Measurements from ENCODE around the gene LPCAT4. TPM values are rescaled to one million over a fixed set of nuclear protein-coding genes. Genes with fewer than 3 reads are reported as not detected.
A peak's percentile ranks its signal among the peaks of the same experiment; 100 is the strongest.

The LPCAT4 gene
- total and polyA plus RNA-seq, 9 of the 15 experiments (the other 6 are each of a cell fraction or from before 2014, with no cell fraction given) = 7.3 to 34.3 (median 14.4) TPM

DNA sequence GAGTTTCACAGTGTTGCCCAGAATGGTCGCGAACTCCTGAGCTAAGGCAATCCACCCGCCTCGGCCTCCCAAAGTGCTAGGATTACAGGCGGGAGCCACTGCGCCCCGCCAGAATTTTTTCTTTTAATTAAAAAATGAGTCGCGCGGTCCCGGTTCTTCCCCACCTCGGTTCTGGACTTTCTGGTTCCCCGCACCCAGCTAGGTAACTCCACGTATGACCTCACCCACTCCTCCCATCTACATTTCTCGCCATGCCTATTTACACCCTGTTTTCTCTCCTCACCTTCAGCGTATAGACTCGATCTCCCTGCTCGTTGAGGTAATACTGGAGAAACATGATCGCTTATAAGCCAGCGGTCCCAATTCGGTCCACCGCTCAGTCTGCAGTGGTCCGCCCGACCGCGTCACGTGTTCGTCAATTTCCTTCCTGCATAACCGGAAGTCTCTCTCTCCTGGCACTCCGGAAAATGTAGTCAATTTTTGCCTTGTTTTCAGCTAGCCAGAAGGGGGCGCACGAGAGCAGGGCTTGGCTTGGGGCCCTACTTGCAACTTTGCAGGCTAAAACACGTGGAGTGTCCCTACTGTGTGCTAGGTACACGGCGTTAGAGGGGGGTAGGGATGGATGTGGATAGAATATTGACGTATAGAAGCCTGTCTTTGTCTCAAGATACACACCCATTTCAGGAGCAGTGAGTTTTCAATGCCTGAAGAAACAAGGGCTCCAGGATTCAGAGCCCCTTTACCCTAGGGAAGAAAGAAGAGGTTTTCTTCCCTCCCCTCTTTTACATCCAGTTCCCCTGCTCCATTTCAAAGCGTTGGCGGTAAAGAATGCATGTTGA lies 24.0 kb downstream of the LPCAT4 start, which contains the start of the genes NOP10 and NUTM1 (continued):
- TF ChIP-seq PBX2 (CRISPR knock-in tag; IDR thresholded peaks at IDR 0.05; ENCODE audit: low read depth) (no peak), PBX2 (tag; conservative IDR thresholded peaks at IDR 0.05; ENCODE audit: low read depth) (no peak), RUNX1 (IDR thresholded peaks at IDR 0.05; ENCODE audit: low read depth) (no peak), ZNF143 (CRISPR knock-in tag; IDR thresholded peaks at IDR 0.05) (no peak), ZBTB8A (IDR thresholded peaks at IDR 0.05; ENCODE audit: partially characterized antibody) (no peak), NFRKB (IDR thresholded peaks at IDR 0.05; ENCODE audit: low read depth) (peak; percentile 79; the same call in 1 of the 2 replicates), STAT5A (IDR thresholded peaks at IDR 0.05; ENCODE audit: borderline replicate concordance, low read length) (no peak), MYNN (IDR thresholded peaks at IDR 0.05) (no peak), MYNN (CRISPR knock-in tag; IDR thresholded peaks at IDR 0.05) (no peak)
- TF ChIP-seq, protein P1, sequence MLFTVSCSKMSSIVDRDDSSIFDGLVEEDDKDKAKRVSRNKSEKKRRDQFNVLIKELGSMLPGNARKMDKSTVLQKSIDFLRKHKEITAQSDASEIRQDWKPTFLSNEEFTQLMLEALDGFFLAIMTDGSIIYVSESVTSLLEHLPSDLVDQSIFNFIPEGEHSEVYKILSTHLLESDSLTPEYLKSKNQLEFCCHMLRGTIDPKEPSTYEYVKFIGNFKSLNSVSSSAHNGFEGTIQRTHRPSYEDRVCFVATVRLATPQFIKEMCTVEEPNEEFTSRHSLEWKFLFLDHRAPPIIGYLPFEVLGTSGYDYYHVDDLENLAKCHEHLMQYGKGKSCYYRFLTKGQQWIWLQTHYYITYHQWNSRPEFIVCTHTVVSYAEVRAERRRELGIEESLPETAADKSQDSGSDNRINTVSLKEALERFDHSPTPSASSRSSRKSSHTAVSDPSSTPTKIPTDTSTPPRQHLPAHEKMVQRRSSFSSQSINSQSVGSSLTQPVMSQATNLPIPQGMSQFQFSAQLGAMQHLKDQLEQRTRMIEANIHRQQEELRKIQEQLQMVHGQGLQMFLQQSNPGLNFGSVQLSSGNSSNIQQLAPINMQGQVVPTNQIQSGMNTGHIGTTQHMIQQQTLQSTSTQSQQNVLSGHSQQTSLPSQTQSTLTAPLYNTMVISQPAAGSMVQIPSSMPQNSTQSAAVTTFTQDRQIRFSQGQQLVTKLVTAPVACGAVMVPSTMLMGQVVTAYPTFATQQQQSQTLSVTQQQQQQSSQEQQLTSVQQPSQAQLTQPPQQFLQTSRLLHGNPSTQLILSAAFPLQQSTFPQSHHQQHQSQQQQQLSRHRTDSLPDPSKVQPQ (CRISPR knock-in tag; IDR thresholded peaks at IDR 0.05; ENCODE audit: borderline replicate concordance) = peak; percentile 22; the same call in 1 of the 2 replicates
- TF ChIP-seq, protein P2, sequence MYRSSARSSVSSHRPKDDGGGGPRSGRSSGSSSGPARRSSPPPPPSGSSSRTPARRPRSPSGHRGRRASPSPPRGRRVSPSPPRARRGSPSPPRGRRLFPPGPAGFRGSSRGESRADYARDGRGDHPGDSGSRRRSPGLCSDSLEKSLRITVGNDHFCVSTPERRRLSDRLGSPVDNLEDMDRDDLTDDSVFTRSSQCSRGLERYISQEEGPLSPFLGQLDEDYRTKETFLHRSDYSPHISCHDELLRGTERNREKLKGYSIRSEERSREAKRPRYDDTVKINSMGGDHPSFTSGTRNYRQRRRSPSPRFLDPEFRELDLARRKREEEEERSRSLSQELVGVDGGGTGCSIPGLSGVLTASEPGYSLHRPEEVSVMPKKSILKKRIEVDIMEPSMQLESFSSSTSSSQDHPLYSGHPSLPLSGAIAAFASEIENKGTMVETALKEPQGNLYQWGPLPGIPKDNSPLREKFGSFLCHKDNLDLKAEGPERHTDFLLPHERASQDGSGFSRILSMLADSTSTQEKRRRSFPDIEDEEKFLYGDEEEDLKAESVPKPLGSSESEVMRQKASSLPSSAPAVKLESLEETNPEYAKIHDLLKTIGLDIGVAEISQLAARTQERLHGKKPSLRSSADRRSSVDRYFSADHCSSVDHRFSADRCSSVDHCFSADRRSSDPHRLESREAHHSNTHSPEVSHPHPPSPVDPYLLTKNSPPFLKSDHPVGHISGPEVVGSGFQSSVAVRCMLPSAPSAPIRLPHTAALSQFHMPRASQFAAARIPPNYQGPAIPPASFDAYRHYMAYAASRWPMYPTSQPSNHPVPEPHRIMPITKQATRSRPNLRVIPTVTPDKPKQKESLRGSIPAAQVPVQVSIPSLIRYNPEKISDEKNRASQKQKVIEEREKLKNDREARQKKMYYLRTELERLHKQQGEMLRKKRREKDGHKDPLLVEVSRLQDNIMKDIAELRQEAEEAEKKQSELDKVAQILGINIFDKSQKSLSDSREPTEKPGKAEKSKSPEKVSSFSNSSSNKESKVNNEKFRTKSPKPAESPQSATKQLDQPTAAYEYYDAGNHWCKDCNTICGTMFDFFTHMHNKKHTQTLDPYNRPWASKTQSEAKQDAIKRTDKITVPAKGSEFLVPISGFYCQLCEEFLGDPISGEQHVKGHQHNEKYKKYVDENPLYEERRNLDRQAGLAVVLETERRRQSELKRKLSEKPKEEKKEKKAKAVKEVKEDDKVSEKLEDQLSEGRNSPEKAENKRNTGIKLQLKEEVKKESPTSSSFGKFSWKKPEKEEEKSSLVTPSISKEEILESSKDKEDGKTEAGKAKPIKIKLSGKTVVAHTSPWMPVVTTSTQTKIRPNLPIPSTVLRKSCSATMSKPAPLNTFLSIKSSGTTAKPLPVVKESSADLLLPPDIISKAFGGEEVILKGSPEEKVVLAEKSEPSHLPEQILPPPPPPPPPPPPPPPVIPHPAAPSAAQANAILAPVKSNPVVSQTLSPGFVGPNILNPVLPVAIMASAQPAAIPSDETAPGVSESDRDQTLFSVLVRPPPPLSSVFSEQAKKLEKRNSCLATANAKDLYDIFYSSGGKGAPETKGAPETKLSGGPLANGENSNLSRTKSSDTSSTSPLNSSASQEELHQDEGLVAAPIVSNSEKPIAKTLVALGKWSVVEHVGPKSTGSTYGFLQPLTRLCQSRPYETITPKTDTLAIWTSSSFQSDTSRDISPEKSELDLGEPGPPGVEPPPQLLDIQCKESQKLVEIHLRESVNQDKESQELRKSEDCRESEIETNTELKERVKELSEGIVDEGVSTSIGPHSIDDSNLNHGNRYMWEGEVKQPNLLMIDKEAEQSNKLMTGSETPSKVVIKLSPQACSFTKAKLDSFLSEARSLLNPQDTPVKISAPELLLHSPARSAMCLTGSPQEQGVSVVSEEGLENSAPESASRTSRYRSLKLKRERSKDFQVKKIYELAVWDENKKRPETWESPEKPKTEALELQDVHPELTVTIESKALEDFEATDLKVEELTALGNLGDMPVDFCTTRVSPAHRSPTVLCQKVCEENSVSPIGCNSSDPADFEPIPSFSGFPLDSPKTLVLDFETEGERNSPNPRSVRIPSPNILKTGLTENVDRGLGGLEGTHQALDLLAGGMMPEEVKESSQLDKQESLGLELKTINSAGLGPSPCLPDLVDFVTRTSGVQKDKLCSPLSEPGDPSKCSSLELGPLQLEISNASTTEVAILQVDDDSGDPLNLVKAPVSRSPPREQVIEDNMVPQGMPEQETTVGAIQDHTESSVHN (IDR thresholded peaks at IDR 0.05; ENCODE audit: borderline replicate concordance in 1 of 2, low read depth in 1 of 2) = no peak
- TF ChIP-seq, protein P3, sequence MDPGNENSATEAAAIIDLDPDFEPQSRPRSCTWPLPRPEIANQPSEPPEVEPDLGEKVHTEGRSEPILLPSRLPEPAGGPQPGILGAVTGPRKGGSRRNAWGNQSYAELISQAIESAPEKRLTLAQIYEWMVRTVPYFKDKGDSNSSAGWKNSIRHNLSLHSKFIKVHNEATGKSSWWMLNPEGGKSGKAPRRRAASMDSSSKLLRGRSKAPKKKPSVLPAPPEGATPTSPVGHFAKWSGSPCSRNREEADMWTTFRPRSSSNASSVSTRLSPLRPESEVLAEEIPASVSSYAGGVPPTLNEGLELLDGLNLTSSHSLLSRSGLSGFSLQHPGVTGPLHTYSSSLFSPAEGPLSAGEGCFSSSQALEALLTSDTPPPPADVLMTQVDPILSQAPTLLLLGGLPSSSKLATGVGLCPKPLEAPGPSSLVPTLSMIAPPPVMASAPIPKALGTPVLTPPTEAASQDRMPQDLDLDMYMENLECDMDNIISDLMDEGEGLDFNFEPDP (CRISPR knock-in tag; IDR thresholded peaks at IDR 0.05) = no peak

Data from K562 (cell line).